HepG2 (cell line): ENCODE results near the gene METAP1D. TPM values are rescaled to one million over a fixed set of nuclear protein-coding genes. Genes with fewer than 3 reads are reported as not detected.
A peak's percentile ranks its signal among the peaks of the same experiment; 100 is the strongest.

Source experiments
- CBX1 ChIP-seq: IDR thresholded peaks from one replicate; pipeline ENCODE4 v1.6.1; 2016; ENCODE audit warnings: antibody characterized with exemption, low read depth
- DMAP1 ChIP-seq: IDR thresholded peaks from 2 replicates; pipeline ENCODE4 v1.6.1; 2016
- FOXK2 ChIP-seq: fragments of 450-650 bp; IDR thresholded peaks from 2 replicates; pipeline ENCODE4 v1.6.1; 2016
- FOXO1 ChIP-seq: sonication (generic); formaldehyde crosslinking; IDR thresholded peaks from 2 replicates; pipeline ENCODE4 v1.4.0; 2020; ENCODE audit warnings: missing genetic modification reagents
- HMGA1 ChIP-seq: sonication (generic); formaldehyde crosslinking; conservative IDR thresholded peaks from 2 replicates; pipeline ENCODE4 v1.4.0; 2020; ENCODE audit warnings: missing genetic modification reagents
- IRX3 ChIP-seq: sonication (generic); formaldehyde crosslinking; IDR thresholded peaks from 2 replicates; pipeline ENCODE4 v1.8.1; 2023; ENCODE audit warnings: mild to moderate bottlenecking, low read depth, missing genetic modification reagents, borderline replicate concordance
- NBN ChIP-seq: fragments of 450-650 bp; conservative IDR thresholded peaks from 2 replicates; pipeline ENCODE4 v1.6.1; 2017
- NFE2L1 ChIP-seq: sonication (generic); formaldehyde crosslinking; IDR thresholded peaks from 2 replicates; pipeline ENCODE4 v1.4.0; 2020; ENCODE audit warnings: missing genetic modification reagents, mild to moderate bottlenecking, borderline replicate concordance
- SAFB2 ChIP-seq: sonication (generic); formaldehyde crosslinking; IDR thresholded peaks from 2 replicates; pipeline ENCODE4 v1.5.1; 2020; ENCODE audit warnings: missing genetic modification reagents, low read depth, mild to moderate bottlenecking, borderline replicate concordance
- TGIF2 ChIP-seq: IDR thresholded peaks from 2 replicates; pipeline ENCODE4 v1.6.1; 2016; ENCODE audit warnings: control low read depth, missing compliant biosample characterization
- ZNF225 ChIP-seq: sonication (generic); formaldehyde crosslinking; IDR thresholded peaks from 2 replicates; pipeline ENCODE4 v1.4.0; 2020; ENCODE audit warnings: mild to moderate bottlenecking, missing genetic modification reagents
- ZNF546 ChIP-seq: sonication (generic); formaldehyde crosslinking; conservative IDR thresholded peaks from 2 replicates; pipeline ENCODE4 v1.8.1; 2023; ENCODE audit warnings: mild to moderate bottlenecking, missing genetic modification reagents
- ZNF549 ChIP-seq: sonication (generic); formaldehyde crosslinking; IDR thresholded peaks from 2 replicates; pipeline ENCODE4 v1.5.0; 2020; ENCODE audit warnings: missing genetic modification reagents
- ZNF572 ChIP-seq: sonication (generic); formaldehyde crosslinking; IDR thresholded peaks from 2 replicates; pipeline ENCODE4 v1.5.1; 2020; ENCODE audit warnings: mild to moderate bottlenecking, missing genetic modification reagents
- polyA plus RNA-seq, 8 experiments: library from polyadenylated mRNA; depleted of rRNA in 3 of 8; stranded (reverse) in 7 of 8; unstranded in 1 of 8; fragments of >200 nt; fragmentation: Illumina TruSeq in 4 of 8; extraction: Trizol in 4 of 8; gene quantifications; 2 replicates each; pipeline versions ENCODE4 v1.2.1 to v1.2.3, GENCODE V29; 2011 to 2016; ENCODE audit warnings: low read depth in 4 of 8, missing spikeins in 1 of 8, mixed read lengths in 1 of 8; ENCODE audit not compliant: insufficient read depth in 1 of 8
- total RNA-seq, 5 experiments: library from RNA; depleted of rRNA; stranded (reverse); fragments of >200 nt; fragmentation: Illumina TruSeq; extraction: Trizol; gene quantifications; 2 replicates each; pipeline ENCODE4 v1.2.3, GENCODE V29; 2016; ENCODE audit warnings: low read depth in 1 of 5
- TF ChIP-seq, protein P1 (sequence below): sonication (generic); formaldehyde crosslinking; IDR thresholded peaks from 2 replicates; pipeline ENCODE4 v1.8.1; 2023; ENCODE audit warnings: mild to moderate bottlenecking, moderate library complexity, missing genetic modification reagents
- TF ChIP-seq, protein P2 (sequence below), 2 experiments: sonication (generic) in 1 of 2; formaldehyde crosslinking in 1 of 2; IDR thresholded peaks; 2 replicates each; pipeline versions ENCODE4 v1.6.1 to v1.9.0; 2014 to 2022; ENCODE audit warnings: antibody characterized with exemption in 1 of 2, borderline replicate concordance in 1 of 2, inconsistent platforms in 1 of 2, low read depth in 1 of 2, missing genetic modification reagents in 1 of 2
- TF ChIP-seq, protein P3 (sequence below): sonication (generic); formaldehyde crosslinking; IDR thresholded peaks from 2 replicates; pipeline ENCODE4 v1.5.1; 2020; ENCODE audit warnings: mild to moderate bottlenecking, missing genetic modification reagents, borderline replicate concordance
- TF ChIP-seq, protein P4 (sequence below): sonication (generic); formaldehyde crosslinking; IDR thresholded peaks from 2 replicates; pipeline ENCODE4 v1.5.0; 2020; ENCODE audit warnings: missing genetic modification reagents, mild to moderate bottlenecking, borderline replicate concordance

Gene METAP1D
- total and polyA plus RNA-seq, 2 of the 13 experiments (the other 11 are each of a cell fraction or from before 2014, with no cell fraction given): 14.7 to 21.6 TPM

DNA sequence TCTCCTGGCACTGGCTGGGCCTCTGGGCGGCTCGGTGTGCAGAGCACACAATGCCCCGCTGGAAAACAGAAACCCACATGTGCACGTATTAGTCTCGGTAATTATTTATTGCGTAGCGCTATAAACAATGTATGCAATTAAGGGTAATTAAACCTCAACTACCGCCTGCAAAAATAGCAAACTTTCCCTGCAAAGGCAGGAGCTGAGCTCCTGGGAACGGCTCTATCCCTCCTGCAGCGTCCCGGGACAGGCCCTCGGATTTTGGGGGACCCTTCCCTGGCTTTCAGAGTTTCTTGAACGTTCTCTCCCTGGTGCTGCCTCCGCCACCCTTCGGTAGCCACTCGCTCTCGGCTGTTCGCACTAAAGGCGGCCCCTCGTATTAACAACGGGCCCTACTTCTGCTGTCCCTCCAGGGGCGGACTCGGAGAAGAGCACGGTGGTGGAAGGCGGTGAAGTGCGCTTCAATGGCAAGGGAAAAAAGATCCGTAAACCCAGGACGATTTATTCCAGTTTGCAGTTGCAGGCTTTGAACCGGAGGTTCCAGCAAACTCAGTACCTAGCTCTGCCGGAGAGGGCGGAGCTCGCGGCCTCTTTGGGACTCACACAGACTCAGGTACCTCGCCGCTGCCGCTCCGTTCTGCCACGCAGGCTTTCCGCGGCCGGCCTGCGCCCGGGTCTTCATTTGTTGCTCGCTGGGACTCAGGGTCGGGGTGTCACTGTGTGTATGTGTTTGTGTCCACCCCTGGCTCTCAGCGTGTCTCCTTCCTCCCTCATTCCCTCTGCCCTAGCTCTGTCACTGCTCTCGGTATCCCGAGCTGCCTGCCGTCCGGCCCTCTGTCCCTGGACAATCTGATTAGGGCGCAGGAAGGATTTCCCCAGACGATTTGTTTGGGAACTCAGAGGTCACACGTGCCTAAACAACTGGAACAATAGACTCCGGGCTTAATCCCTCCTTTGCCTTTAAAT lies 86.8 kb downstream of the METAP1D start (continued):
- TF ChIP-seq FOXO1 (CRISPR knock-in tag): no peak
- TF ChIP-seq ZNF546 (CRISPR knock-in tag): no peak
- TF ChIP-seq ZNF225 (CRISPR knock-in tag): no peak
- TF ChIP-seq ZNF572 (CRISPR knock-in tag): peak; percentile 26; the same call in 1 of the 2 replicates
- TF ChIP-seq CBX1: no peak
- TF ChIP-seq FOXK2: no peak
- TF ChIP-seq, protein P1, sequence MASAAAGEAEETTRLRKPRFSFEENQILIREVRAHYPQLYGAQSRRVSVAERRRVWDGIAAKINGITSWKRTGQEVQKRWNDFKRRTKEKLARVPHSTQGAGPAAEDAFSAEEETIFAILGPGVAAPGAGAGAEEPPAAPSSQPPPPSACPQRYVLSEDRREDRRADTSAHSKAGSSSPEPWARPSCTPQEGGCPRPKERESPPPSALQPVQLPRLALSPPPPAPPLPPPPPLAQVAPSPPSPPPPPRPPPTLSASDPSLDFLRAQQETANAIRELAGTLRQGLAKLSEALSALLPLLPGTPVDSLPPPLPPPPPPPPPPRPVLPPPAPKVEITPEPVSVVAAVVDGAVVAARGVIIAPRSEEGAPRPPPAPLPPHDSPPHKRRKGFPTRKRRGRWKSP (CRISPR knock-in tag): peak; percentile 56; the same call in 1 of the 2 replicates
- no peak for TF ChIP-seq ZNF549 (CRISPR knock-in tag)
- TF ChIP-seq SAFB2 (CRISPR knock-in tag): no peak
- no peak for TF ChIP-seq NBN
- TF ChIP-seq TGIF2: no peak
- TF ChIP-seq HMGA1 (CRISPR knock-in tag): no peak
- TF ChIP-seq, protein P2, sequence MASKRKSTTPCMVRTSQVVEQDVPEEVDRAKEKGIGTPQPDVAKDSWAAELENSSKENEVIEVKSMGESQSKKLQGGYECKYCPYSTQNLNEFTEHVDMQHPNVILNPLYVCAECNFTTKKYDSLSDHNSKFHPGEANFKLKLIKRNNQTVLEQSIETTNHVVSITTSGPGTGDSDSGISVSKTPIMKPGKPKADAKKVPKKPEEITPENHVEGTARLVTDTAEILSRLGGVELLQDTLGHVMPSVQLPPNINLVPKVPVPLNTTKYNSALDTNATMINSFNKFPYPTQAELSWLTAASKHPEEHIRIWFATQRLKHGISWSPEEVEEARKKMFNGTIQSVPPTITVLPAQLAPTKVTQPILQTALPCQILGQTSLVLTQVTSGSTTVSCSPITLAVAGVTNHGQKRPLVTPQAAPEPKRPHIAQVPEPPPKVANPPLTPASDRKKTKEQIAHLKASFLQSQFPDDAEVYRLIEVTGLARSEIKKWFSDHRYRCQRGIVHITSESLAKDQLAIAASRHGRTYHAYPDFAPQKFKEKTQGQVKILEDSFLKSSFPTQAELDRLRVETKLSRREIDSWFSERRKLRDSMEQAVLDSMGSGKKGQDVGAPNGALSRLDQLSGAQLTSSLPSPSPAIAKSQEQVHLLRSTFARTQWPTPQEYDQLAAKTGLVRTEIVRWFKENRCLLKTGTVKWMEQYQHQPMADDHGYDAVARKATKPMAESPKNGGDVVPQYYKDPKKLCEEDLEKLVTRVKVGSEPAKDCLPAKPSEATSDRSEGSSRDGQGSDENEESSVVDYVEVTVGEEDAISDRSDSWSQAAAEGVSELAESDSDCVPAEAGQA (IDR thresholded peaks at IDR 0.05; ENCODE audit: low read depth): no peak
- TF ChIP-seq, protein P2 (CRISPR knock-in tag; IDR thresholded peaks at IDR 0.05; ENCODE audit: borderline replicate concordance): no peak
- no peak for TF ChIP-seq DMAP1 (CRISPR knock-in tag)
- TF ChIP-seq NFE2L1 (CRISPR knock-in tag): no peak
- TF ChIP-seq, protein P3, sequence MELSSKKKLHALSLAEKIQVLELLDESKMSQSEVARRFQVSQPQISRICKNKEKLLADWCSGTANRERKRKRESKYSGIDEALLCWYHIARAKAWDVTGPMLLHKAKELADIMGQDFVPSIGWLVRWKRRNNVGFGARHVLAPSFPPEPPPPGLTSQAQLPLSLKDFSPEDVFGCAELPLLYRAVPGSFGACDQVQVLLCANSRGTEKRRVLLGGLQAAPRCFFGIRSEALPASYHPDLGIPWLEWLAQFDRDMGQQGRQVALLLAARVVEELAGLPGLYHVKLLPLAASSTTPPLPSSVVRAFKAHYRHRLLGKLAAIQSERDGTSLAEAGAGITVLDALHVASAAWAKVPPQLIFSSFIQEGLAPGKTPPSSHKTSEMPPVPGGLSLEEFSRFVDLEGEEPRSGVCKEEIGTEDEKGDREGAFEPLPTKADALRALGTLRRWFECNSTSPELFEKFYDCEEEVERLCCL (CRISPR knock-in tag): no peak
- TF ChIP-seq, protein P4, sequence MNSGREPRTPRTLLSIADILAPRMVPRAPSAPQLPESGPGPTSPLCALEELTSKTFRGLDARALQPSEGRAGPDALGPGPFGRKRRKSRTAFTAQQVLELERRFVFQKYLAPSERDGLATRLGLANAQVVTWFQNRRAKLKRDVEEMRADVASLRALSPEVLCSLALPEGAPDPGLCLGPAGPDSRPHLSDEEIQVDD (CRISPR knock-in tag): no peak
- TF ChIP-seq IRX3 (CRISPR knock-in tag): no peak
